A549 (cell line): ENCODE results near the gene TYW5.

ENCODE experiments used
- EP300 ChIP-seq, 2 experiments: fragments of >200 bp; sonication (Bioruptor Twin); formaldehyde crosslinking; IDR thresholded peaks; 2 replicates in 1 of 2; 3 replicates in 1 of 2; pipeline ENCODE4 v1.6.1; 2016 to 2017
- MAFK ChIP-seq: fragments of 450-650 bp; IDR thresholded peaks from 2 replicates; pipeline ENCODE4 v1.6.1; 2014; ENCODE audit not compliant: partially characterized antibody
- MYC ChIP-seq: IDR thresholded peaks from 2 replicates; pipeline ENCODE4 v1.6.1; 2012; ENCODE audit warnings: mild to moderate bottlenecking, inconsistent platforms, low read length, improper control_type of control experiment, borderline replicate concordance
- NFE2L2 ChIP-seq: fragments of 150-350 bp; conservative IDR thresholded peaks from 2 replicates; pipeline ENCODE4 v1.6.1; 2014; ENCODE audit warnings: low read length
- NPAS2 ChIP-seq: fragments of 250-450 bp; sonication (Bioruptor Pico); IDR thresholded peaks from 2 replicates; pipeline ENCODE4 v1.8.0; 2022; ENCODE audit warnings: mild to moderate bottlenecking, moderate library complexity, borderline replicate concordance
- POLR2A ChIP-seq: IDR thresholded peaks from 2 replicates; pipeline ENCODE4 v1.6.1; 2012; ENCODE audit warnings: mild to moderate bottlenecking, low read length
- RARB ChIP-seq: fragments of 250-450 bp; sonication (Bioruptor Pico); IDR thresholded peaks from 2 replicates; pipeline ENCODE4 v1.8.0; 2021; ENCODE audit warnings: mild to moderate bottlenecking, moderate library complexity
- TF ChIP-seq, protein P1 (sequence below): fragments of >200 bp; sonication (Bioruptor Twin); formaldehyde crosslinking; IDR thresholded peaks from 3 replicates; pipeline ENCODE4 v1.5.1; 2016
- TF ChIP-seq, protein P2 (sequence below): fragments of >200 bp; sonication (Bioruptor Twin); formaldehyde crosslinking; IDR thresholded peaks from 2 replicates; pipeline ENCODE4 v1.6.1; 2016
- TF ChIP-seq, protein P3 (sequence below): fragments of 450-650 bp; IDR thresholded peaks from 2 replicates; pipeline ENCODE4 v1.6.1; 2014; ENCODE audit warnings: antibody characterized with exemption

DNA sequence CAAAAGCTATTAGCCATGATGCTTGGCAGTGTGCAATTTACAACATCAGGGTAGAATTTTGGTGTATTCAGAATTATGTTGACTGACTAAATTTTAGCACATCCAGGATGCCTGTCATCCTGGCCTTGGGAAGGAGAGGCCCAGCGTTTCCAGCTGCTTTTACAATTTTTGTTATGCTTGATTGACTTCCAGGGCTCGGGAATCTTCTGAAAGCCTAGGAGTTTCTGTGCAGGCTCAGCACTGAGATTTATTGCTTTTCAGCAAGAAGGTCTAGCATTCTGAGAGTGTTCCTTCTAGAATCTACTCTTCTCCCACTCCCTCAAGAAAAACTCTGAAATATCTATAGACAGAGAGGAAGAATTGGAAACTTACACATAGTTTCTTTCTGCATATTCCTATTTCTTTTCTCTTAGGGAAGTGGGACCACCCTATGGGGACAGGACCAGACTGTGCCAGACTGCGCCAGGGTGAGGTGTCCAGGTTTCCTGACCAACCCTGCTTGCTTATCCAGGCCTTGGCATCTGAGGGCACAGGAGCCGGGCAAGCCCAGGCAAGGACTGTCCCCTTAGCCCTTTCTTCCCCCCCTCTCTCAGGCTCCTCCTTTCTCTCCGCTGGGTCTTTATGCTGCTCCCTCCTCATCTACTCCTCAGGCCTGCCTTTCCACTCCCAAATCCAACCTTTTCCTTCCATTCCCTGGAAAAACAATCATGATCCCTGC is 27.0 kb upstream of the TYW5 start:
- TF ChIP-seq, protein P1, sequence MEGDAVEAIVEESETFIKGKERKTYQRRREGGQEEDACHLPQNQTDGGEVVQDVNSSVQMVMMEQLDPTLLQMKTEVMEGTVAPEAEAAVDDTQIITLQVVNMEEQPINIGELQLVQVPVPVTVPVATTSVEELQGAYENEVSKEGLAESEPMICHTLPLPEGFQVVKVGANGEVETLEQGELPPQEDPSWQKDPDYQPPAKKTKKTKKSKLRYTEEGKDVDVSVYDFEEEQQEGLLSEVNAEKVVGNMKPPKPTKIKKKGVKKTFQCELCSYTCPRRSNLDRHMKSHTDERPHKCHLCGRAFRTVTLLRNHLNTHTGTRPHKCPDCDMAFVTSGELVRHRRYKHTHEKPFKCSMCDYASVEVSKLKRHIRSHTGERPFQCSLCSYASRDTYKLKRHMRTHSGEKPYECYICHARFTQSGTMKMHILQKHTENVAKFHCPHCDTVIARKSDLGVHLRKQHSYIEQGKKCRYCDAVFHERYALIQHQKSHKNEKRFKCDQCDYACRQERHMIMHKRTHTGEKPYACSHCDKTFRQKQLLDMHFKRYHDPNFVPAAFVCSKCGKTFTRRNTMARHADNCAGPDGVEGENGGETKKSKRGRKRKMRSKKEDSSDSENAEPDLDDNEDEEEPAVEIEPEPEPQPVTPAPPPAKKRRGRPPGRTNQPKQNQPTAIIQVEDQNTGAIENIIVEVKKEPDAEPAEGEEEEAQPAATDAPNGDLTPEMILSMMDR: no peak
- no peak for TF ChIP-seq POLR2A
- no peak for TF ChIP-seq MAFK
- TF ChIP-seq, protein P2, sequence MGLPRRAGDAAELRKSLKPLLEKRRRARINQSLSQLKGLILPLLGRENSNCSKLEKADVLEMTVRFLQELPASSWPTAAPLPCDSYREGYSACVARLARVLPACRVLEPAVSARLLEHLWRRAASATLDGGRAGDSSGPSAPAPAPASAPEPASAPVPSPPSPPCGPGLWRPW: no peak
- TF ChIP-seq RARB: no peak
- no peak for TF ChIP-seq NPAS2
- TF ChIP-seq MYC: no peak
- TF ChIP-seq, protein P3, sequence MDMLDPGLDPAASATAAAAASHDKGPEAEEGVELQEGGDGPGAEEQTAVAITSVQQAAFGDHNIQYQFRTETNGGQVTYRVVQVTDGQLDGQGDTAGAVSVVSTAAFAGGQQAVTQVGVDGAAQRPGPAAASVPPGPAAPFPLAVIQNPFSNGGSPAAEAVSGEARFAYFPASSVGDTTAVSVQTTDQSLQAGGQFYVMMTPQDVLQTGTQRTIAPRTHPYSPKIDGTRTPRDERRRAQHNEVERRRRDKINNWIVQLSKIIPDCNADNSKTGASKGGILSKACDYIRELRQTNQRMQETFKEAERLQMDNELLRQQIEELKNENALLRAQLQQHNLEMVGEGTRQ: no peak
- no peak for TF ChIP-seq EP300 (IDR thresholded peaks at IDR 0.05)
- TF ChIP-seq NFE2L2: no peak
